HG03469 (cell line): ENCODE data around the gene URB1.

Source experiments
- ATAC-seq: cut with Tn5 transposase; IDR thresholded peaks from one replicate; pipeline ENCODE4 v1.9.1; 2021; ENCODE audit warnings: mild to moderate bottlenecking, moderate library complexity, moderate number of reproducible peaks; ENCODE audit not compliant: unreplicated experiment

Gene URB1

DNA sequence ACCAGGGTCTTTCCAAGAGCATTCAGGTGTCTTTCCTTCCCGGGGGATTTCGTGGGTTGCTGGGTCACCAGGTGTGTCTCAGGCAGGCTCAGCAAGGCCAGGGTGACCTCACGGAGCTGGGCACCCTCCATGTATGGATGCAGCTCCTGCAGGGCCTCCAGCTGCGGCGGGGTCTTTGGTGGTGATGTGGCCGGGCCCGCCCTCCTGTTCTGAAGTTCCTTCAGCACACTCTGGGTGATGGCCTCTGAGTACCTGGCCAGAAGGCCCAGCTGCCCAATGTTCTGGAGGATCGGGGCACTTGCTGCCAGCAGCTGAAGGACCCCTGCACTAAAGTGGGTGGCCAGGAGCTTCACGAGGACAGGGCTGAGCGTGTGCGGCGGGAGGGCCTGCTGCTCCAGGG lies 45.5 kb downstream of the URB1 start:
- no peak for ATAC-seq

GRCh38 chr21:32346951-32347350 lies 45.9 kb downstream of the URB1 start:
- no peak for ATAC-seq

- no peak for ATAC-seq
Observed at GRCh38 chr21:32340863-32341848, 51.7 kb downstream of the URB1 start.

DNA sequence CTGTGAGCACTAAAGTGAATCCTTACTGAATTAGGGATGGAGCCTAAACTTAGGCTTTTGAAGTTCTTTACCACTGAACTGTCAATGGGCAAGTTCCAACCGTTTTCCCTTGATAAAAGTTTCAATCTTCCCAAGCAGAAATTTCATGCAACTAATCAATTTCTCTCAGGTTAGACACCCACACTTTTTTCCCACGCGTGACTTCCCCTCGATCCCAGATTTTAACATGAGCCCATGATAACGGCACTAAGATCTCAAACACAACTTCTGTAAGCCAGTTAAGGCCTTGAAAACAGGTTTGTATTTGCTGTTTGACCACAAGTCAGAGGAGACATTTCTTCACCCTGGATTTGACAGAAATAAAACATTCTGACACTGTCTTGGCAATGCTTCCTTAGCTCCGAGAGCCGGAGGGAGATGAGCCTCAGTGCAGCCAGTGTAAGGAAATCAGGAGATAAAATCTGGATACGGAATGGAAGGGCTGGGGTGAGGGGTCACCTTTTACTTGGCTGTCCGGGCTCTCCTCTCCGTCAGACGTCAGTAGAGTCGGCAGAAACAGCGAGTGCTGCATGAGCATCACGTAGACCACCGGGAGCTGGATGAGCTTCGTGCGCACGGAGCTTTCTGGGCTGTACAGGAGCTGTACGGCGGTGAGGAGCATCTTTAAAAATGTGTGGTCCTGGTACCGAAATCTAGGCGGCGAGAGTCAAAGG lies 54.4 kb downstream of the URB1 start:
- ATAC-seq, result no peak

DNA sequence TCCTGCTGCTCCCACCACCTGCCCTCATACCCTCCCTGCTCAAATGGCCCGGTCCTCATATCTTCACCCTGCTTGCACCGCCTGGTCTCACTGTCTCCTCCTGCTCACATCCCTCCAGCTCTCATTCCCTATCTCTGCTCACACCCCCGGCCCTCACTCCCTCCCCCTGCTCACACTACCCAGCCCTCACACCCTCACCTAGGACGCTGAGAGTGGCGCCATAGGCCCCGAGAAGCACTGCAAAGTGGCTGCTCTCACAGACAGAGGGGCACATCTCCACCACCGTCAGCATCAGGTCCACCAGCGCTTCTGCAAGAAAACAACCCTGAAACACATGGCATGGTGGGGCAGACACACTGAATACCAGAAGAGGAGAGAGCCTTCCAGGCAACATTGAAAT lies 55.6 kb downstream of the URB1 start:
- no peak for ATAC-seq

- no peak for ATAC-seq
Observed at GRCh38 chr21:32336711-32337110, 56.1 kb downstream of the URB1 start.

GRCh38 chr21:32335601-32336575 lies 56.9 kb downstream of the URB1 start:
- ATAC-seq, result no peak

DNA sequence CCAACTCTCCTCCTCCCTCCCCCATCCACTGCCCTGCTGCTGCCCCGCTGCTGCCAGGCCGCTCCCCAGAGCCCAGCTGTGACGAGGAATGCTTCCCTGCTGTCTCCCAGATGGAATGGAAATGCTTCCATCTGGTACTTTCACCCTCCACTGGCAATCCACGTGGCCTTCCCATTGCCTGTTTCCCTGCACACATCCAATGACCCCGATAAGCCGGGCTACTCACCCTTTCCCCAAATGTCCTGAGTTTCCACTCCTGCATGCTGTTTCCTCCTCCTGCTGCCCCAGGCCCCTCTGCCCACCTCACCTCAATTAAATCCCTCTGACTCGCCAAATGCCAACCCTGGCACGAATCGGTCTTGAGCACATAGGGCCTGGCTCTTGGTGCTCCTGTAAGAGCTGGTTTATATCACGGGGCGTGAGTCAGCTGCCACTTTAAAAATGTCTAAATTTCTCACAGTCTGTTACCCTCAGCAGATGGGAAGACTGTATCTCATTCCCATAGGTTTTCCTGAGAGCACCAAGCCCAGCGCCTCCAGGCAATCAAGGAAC lies 57.8 kb downstream of the URB1 start:
- ATAC-seq, result no peak

GRCh38 chr21:32333953-32334673 lies 58.7 kb downstream of the URB1 start:
- ATAC-seq, result no peak

GRCh38 chr21:32332463-32332951 lies 60.3 kb downstream of the URB1 start:
- ATAC-seq, result no peak

DNA sequence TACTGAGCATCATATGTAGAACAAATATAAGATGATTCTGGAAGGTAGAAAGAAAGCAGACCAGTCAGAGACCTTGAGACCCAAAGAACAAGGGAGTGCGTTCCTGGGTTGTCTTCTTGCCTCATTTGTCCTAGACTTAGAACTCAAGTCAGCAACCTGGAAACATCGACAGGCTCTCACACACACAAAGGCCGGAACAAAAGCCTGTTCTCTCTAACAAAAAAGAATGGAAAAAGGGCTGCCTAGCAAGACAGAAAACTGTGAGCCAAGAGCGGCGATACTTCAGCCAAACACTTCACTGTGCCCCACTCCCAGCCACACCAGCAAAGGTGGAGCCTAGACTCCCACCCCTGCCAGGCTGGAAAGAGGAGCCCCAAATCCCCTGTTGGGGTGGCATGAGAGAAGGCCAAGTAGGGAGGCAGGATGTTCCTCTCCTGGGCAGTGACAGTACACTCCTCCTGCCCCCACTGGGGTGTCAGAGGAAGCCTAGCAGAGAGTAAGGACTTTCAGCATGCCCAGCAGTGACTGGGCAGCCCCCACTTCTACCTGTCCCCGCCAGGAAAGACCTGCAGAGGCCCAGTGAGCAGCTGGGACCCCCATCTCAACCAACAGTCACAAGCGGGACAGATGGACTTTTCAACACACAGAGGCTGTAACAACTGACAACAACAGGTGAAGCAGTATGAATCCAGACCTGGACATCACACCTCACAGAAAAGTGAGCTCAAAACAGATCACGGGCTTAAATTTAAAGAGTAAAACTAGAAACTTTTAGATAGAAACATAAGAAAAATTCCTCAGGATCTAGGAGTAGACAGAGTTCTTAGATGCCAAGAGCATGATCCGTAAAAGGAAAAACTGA lies 61.1 kb downstream of the URB1 start:
- ATAC-seq, result no peak

GRCh38 chr21:32330784-32331311 lies 62.0 kb downstream of the URB1 start:
- ATAC-seq, result no peak

DNA sequence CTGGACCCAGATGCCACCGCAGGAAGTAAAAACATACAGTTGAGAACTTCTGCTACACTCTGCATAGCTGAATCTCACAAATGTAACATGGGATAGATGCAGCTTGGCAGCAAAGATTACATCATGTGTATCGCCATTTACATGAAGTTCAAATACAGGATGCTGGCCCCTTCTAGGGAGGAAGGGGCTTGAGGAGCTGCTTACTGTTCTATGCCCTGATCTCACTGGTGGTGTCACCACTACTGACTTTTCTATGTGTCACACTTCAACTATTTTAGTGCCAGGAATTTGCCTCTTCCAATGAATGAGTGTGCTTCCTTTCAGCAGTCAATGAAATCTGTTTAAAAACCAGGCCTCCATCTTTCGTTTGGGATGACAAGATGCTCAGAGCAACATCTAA lies 63.0 kb downstream of the URB1 start:
- no peak for ATAC-seq

GRCh38 chr21:32329331-32329730 lies 63.5 kb downstream of the URB1 start:
- no peak for ATAC-seq

DNA sequence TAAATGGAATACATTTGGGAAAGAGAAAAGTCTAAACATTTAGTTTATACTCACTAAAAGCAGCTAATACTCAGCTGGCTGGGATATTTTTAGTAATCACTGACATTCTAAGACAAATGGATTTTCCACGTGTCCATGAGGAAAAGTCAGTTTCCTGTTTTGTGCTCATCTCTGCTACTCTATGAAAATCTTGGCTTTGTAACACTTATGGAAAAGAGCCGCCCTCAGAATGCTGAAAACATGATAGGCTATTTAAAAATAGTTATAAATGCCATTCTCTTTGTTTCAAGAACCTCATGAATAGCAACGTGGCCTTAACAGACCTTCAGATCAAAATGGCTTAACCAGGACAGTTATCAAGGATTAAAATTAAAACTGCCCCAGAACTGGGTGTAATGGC lies 64.2 kb downstream of the URB1 start:
- no peak for ATAC-seq

- no peak for ATAC-seq
Observed at GRCh38 chr21:32325706-32326105, 67.1 kb downstream of the URB1 start.

DNA sequence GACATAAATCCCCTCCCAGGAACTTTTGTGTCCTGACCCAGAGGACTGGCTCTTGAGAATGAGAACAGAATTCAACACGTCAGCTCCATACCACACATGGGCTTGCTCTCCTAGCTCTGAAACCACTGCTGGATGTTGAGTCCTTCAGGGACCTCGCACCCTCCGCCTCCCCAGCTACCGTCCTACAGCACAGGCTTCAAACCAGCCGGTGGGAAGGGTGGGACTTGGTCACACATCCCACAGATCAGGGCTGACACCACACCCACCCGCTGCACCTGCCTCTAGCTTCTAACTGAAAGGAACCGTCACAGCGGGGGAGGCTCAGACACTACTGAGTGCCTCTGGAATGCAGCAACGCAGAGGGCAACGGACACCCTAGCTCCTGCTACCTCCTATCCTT lies 70.1 kb downstream of the URB1 start:
- ATAC-seq, result no peak

- ATAC-seq, result no peak
Observed at GRCh38 chr21:32322103-32322502, 70.7 kb downstream of the URB1 start.

DNA sequence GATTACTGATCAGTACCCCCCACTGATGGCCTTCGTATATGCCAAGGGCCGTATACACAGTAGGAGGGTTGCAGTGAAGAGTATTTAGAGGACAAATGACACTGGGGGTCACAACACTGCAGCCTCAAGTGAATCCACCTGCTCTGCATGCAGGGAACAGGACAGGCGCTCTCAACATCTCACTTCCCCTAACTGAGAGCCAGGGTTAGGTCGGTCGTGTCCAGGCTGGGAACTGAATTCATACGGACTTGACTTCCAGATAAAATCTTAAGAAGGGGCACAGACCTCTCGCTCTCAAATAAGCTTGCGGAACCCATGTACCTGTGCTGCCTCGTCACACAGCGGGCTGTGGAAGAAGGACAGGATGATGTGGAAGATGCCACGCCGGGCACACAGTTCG lies 71.3 kb downstream of the URB1 start:
- ATAC-seq, result no peak
